ENCODE measurements around the gene NPAT.

NPAT gene

GRCh38 chr11:108207683-108208060 lies 14.8 kb downstream of the NPAT start:
- Histone ChIP-seq H3K36me3 (ENCODE audit: insufficient read depth, low read length) (peaks cover 59% of the 10 kb centered on the region), H3K4me1 (ENCODE audit: insufficient read depth, low read length) (no peaks in the 10 kb centered on the region), H3K4me3 (ENCODE audit: low read length) (no peak overlapping the region), H3K27me3 (ENCODE audit: insufficient read depth, low read length) (no peaks in the 10 kb centered on the region), H2AFZ (ENCODE audit: low read depth, low read length) (no peak overlapping the region), H3K9me3 (ENCODE audit: low read length) (peaks cover 50% of the 10 kb centered on the region)

- H3K4me3 ChIP-seq (ENCODE audit: low read length), result no peak overlapping the region
- peaks cover 50% of the 10 kb centered on the region for H3K9me3 ChIP-seq (ENCODE audit: low read length)
- H2AFZ ChIP-seq (ENCODE audit: low read depth, low read length), result no peak overlapping the region
- H3K4me1 ChIP-seq (ENCODE audit: insufficient read depth, low read length), result no peaks in the 10 kb centered on the region
- H3K36me3 ChIP-seq (ENCODE audit: insufficient read depth, low read length), result peaks cover 57% of the 10 kb centered on the region
- H3K27me3 ChIP-seq (ENCODE audit: insufficient read depth, low read length), result no peaks in the 10 kb centered on the region
Observed at GRCh38 chr11:108206969-108207682, 15.3 kb downstream of the NPAT start.

GRCh38 chr11:108206171-108206570 lies 16.3 kb downstream of the NPAT start:
- Histone ChIP-seq H3K27me3 (ENCODE audit: insufficient read depth, low read length) (no peaks in the 10 kb centered on the region), H3K9me3 (ENCODE audit: low read length) (peaks cover 46% of the 10 kb centered on the region), H3K36me3 (ENCODE audit: insufficient read depth, low read length) (peaks cover 50% of the 10 kb centered on the region), H2AFZ (ENCODE audit: low read depth, low read length) (no peak overlapping the region), H3K4me1 (ENCODE audit: insufficient read depth, low read length) (no peaks in the 10 kb centered on the region), H3K4me3 (ENCODE audit: low read length) (no peak overlapping the region)

GRCh38 chr11:108204929-108205499 lies 17.4 kb downstream of the NPAT start:
- Histone ChIP-seq H3K9me3 (ENCODE audit: low read length) (peaks cover 37% of the 10 kb centered on the region), H3K4me1 (ENCODE audit: insufficient read depth, low read length) (no peaks in the 10 kb centered on the region), H3K36me3 (ENCODE audit: insufficient read depth, low read length) (peaks cover 47% of the 10 kb centered on the region), H3K27me3 (ENCODE audit: insufficient read depth, low read length) (no peaks in the 10 kb centered on the region), H3K4me3 (ENCODE audit: low read length) (no peak overlapping the region), H2AFZ (ENCODE audit: low read depth, low read length) (no peak overlapping the region)

GRCh38 chr11:108204376-108204775 lies 18.1 kb downstream of the NPAT start:
- Histone ChIP-seq H3K27me3 (ENCODE audit: insufficient read depth, low read length) (no peaks in the 10 kb centered on the region), H3K4me1 (ENCODE audit: insufficient read depth, low read length) (no peaks in the 10 kb centered on the region), H2AFZ (ENCODE audit: low read depth, low read length) (no peak overlapping the region), H3K36me3 (ENCODE audit: insufficient read depth, low read length) (peaks cover 50% of the 10 kb centered on the region), H3K9me3 (ENCODE audit: low read length) (peaks cover 36% of the 10 kb centered on the region), H3K4me3 (ENCODE audit: low read length) (no peak overlapping the region)

GRCh38 chr11:108203075-108203474 lies 19.4 kb downstream of the NPAT start:
- peaks cover 38% of the 10 kb centered on the region for H3K9me3 ChIP-seq (ENCODE audit: low read length)
- H2AFZ ChIP-seq (ENCODE audit: low read depth, low read length), result no peak overlapping the region
- peaks cover 56% of the 10 kb centered on the region for H3K36me3 ChIP-seq (ENCODE audit: insufficient read depth, low read length)
- no peaks in the 10 kb centered on the region for H3K27me3 ChIP-seq (ENCODE audit: insufficient read depth, low read length)
- no peaks in the 10 kb centered on the region for H3K4me1 ChIP-seq (ENCODE audit: insufficient read depth, low read length)
- H3K4me3 ChIP-seq (ENCODE audit: low read length), result no peak overlapping the region

GRCh38 chr11:108199446-108200321 lies 22.8 kb downstream of the NPAT start:
- Histone ChIP-seq H2AFZ (ENCODE audit: low read depth, low read length) (no peak overlapping the region), H3K27me3 (ENCODE audit: insufficient read depth, low read length) (no peaks in the 10 kb centered on the region), H3K4me1 (ENCODE audit: insufficient read depth, low read length) (no peaks in the 10 kb centered on the region), H3K36me3 (ENCODE audit: insufficient read depth, low read length) (peaks cover 48% of the 10 kb centered on the region), H3K4me3 (ENCODE audit: low read length) (no peak overlapping the region), H3K9me3 (ENCODE audit: low read length) (peaks cover 13% of the 10 kb centered on the region)

GRCh38 chr11:108198833-108199232 lies 23.6 kb downstream of the NPAT start:
- Histone ChIP-seq H3K4me1 (ENCODE audit: insufficient read depth, low read length) (no peaks in the 10 kb centered on the region), H3K27me3 (ENCODE audit: insufficient read depth, low read length) (no peaks in the 10 kb centered on the region), H2AFZ (ENCODE audit: low read depth, low read length) (no peak overlapping the region), H3K9me3 (ENCODE audit: low read length) (peaks cover 5% of the 10 kb centered on the region), H3K36me3 (ENCODE audit: insufficient read depth, low read length) (peaks cover 44% of the 10 kb centered on the region), H3K4me3 (ENCODE audit: low read length) (no peak overlapping the region)

GRCh38 chr11:108197351-108197750 lies 25.1 kb downstream of the NPAT start:
- no peak overlapping the region for H3K4me3 ChIP-seq (ENCODE audit: low read length)
- no peak overlapping the region for H2AFZ ChIP-seq (ENCODE audit: low read depth, low read length)
- peaks cover 44% of the 10 kb centered on the region for H3K36me3 ChIP-seq (ENCODE audit: insufficient read depth, low read length)
- H3K27me3 ChIP-seq (ENCODE audit: insufficient read depth, low read length), result no peaks in the 10 kb centered on the region
- peaks cover 5% of the 10 kb centered on the region for H3K9me3 ChIP-seq (ENCODE audit: low read length)
- H3K4me1 ChIP-seq (ENCODE audit: insufficient read depth, low read length), result no peaks in the 10 kb centered on the region

- Histone ChIP-seq H3K9me3 (ENCODE audit: low read length) (peaks cover 5% of the 10 kb centered on the region), H3K36me3 (ENCODE audit: insufficient read depth, low read length) (peaks cover 47% of the 10 kb centered on the region), H2AFZ (ENCODE audit: low read depth, low read length) (no peak overlapping the region), H3K4me1 (ENCODE audit: insufficient read depth, low read length) (no peaks in the 10 kb centered on the region), H3K4me3 (ENCODE audit: low read length) (no peak overlapping the region), H3K27me3 (ENCODE audit: insufficient read depth, low read length) (no peaks in the 10 kb centered on the region)
Observed at GRCh38 chr11:108196901-108197300, 25.5 kb downstream of the NPAT start.

- H2AFZ ChIP-seq (ENCODE audit: low read depth, low read length), result no peak overlapping the region
- no peaks in the 10 kb centered on the region for H3K4me1 ChIP-seq (ENCODE audit: insufficient read depth, low read length)
- H3K9me3 ChIP-seq (ENCODE audit: low read length), result peaks cover 4% of the 10 kb centered on the region
- H3K36me3 ChIP-seq (ENCODE audit: insufficient read depth, low read length), result peaks cover 53% of the 10 kb centered on the region
- H3K27me3 ChIP-seq (ENCODE audit: insufficient read depth, low read length), result no peaks in the 10 kb centered on the region
- no peak overlapping the region for H3K4me3 ChIP-seq (ENCODE audit: low read length)
Observed at GRCh38 chr11:108193725-108194124, 28.7 kb downstream of the NPAT start.

GRCh38 chr11:108177570-108177969 lies 44.9 kb downstream of the NPAT start:
- Histone ChIP-seq H3K4me3 (ENCODE audit: low read length) (no peak overlapping the region), H3K4me1 (ENCODE audit: insufficient read depth, low read length) (no peaks in the 10 kb centered on the region), H3K27me3 (ENCODE audit: insufficient read depth, low read length) (no peaks in the 10 kb centered on the region), H3K36me3 (ENCODE audit: insufficient read depth, low read length) (peaks cover 58% of the 10 kb centered on the region), H3K9me3 (ENCODE audit: low read length) (no peaks in the 10 kb centered on the region), H2AFZ (ENCODE audit: low read depth, low read length) (no peak overlapping the region)

- no peak overlapping the region for H3K4me3 ChIP-seq (ENCODE audit: low read length)
- peaks cover 76% of the 10 kb centered on the region for H3K36me3 ChIP-seq (ENCODE audit: insufficient read depth, low read length)
- H3K4me1 ChIP-seq (ENCODE audit: insufficient read depth, low read length), result no peaks in the 10 kb centered on the region
- H3K9me3 ChIP-seq (ENCODE audit: low read length), result no peaks in the 10 kb centered on the region
- no peaks in the 10 kb centered on the region for H3K27me3 ChIP-seq (ENCODE audit: insufficient read depth, low read length)
- H2AFZ ChIP-seq (ENCODE audit: low read depth, low read length), result no peak overlapping the region
Observed at GRCh38 chr11:108170184-108170583, 52.3 kb downstream of the NPAT start.
